Caco-2 (cell line): ENCODE results near the gene MYL12B. TPM values are rescaled to one million over a fixed set of nuclear protein-coding genes. Genes with fewer than 3 reads are reported as not detected.

Experiments used
- BruUV-seq: library from RNA; stranded (reverse); fragments of 400-500 nt; replicated peaks from 2 replicates; lab custom pipeline; 2021; lab: Mats Ljungman, UMichigan
- CTCF ChIA-PET: fragments of 300-600 bp; sonication (Branson Sonifier 250); formaldehyde crosslinking; loops from one replicate; lab custom pipeline; 2022; ENCODE audit warnings: antibody characterized with exemption; lab: Charles Lee
- POLR2A ChIA-PET: fragments of 300-600 bp; sonication (Branson Sonifier 250); formaldehyde crosslinking; loops from one replicate; lab custom pipeline; 2022; ENCODE audit warnings: antibody characterized with exemption; lab: Charles Lee
- DNase-seq, 2 experiments: peaks; one replicate each; pipeline versions ENCODE4 v3.0.0 to v3.0.0-alpha.2; 2020 to 2022
- H3K27me3 ChIP-seq: replicated peaks from 2 replicates; pipeline ENCODE4 v1.6.0; 2011; ENCODE audit warnings: low read length; ENCODE audit not compliant: control insufficient read depth, insufficient read depth
- H3K36me3 ChIP-seq: 2 replicates; pipeline ENCODE4 v1.5.1; 2011; ENCODE audit warnings: low read length; ENCODE audit not compliant: control insufficient read depth, insufficient read depth
- H3K4me1 ChIP-seq: fragments of 250-450 bp; sonication (Bioruptor Pico); 2 replicates; pipeline ENCODE4 v1.5.1; 2020; ENCODE audit warnings: mild to moderate bottlenecking
- H3K4me3 ChIP-seq: 2 replicates; pipeline ENCODE4 v1.5.1; 2011; ENCODE audit warnings: low read depth, mild to moderate bottlenecking, control low read depth, low read length
- H3K9me3 ChIP-seq: fragments of 250-450 bp; sonication (Bioruptor Pico); 2 replicates; pipeline ENCODE4 v1.5.1; 2020; ENCODE audit warnings: mild to moderate bottlenecking, moderate library complexity
- H3K27ac Mint-ChIP-seq: one replicate; pipeline ENCODE4 v1.8.0; 2022; ENCODE audit warnings: mixed read lengths; ENCODE audit not compliant: unreplicated experiment
- H3K27me3 Mint-ChIP-seq: one replicate; pipeline ENCODE4 v1.8.0; 2022; ENCODE audit warnings: mixed read lengths; ENCODE audit not compliant: insufficient read depth, unreplicated experiment
- H3K36me3 Mint-ChIP-seq: one replicate; pipeline ENCODE4 v1.8.0; 2022; ENCODE audit warnings: mild to moderate bottlenecking, mixed read lengths; ENCODE audit not compliant: insufficient read depth, unreplicated experiment
- H3K4me1 Mint-ChIP-seq: one replicate; pipeline ENCODE4 v1.8.0; 2022; ENCODE audit warnings: low read depth, mixed read lengths; ENCODE audit not compliant: unreplicated experiment
- H3K4me3 Mint-ChIP-seq: one replicate; pipeline ENCODE4 v1.8.0; 2022; ENCODE audit warnings: mild to moderate bottlenecking, moderate library complexity, mixed read lengths; ENCODE audit not compliant: unreplicated experiment
- H3K9me3 Mint-ChIP-seq: one replicate; pipeline ENCODE4 v1.8.0; 2022; ENCODE audit warnings: mixed read lengths; ENCODE audit not compliant: unreplicated experiment
- CTCF ChIP-seq, 2 experiments: fragments of 200-600 bp in 1 of 2; IDR thresholded peaks; 1 replicate in 1 of 2; 2 replicates in 1 of 2; pipeline versions ENCODE4 v1.5.1 to v1.8.0; 2011 to 2022; ENCODE audit warnings: antibody characterized with exemption in 1 of 2, control low read depth in 1 of 2, inconsistent platforms in 1 of 2, low read depth in 1 of 2, low read length in 1 of 2, mild to moderate bottlenecking in 1 of 2, moderate library complexity in 1 of 2; ENCODE audit not compliant: insufficient read depth in 1 of 2, severe bottlenecking in 1 of 2, unreplicated experiment in 1 of 2
- intact Hi-C: fragments of 100-400 bp; cut with micrococcal nuclease; formaldehyde crosslinking; loops from one replicate; pipeline ENCODE4 v1.10.0; 2022; ENCODE audit not compliant: unreplicated experiment
- total RNA-seq: library from RNA; stranded (reverse); gene quantifications from 2 replicates; pipeline ENCODE4 v1.2.3, GENCODE V29; 2022

Gene MYL12B
- total RNA-seq, 1 experiment from 2014 or later = 467 TPM

- no peaks in the 10 kb centered on the region for H3K27me3 Mint-ChIP-seq
- CTCF ChIA-PET = interaction anchor here (0.6 to 2.5 kb wide), 18 partner anchors 9 to 392 kb away, joined by 3 to 16 read pairs (median 4); no protein-coding TSS in a partner anchor
- Histone ChIP-seq H3K4me3 (peak overlapping the region; percentile 47), H3K4me1 (peaks cover 12% of the 10 kb centered on the region), H3K36me3 (no peaks in the 10 kb centered on the region), H3K27me3 (no peaks in the 10 kb centered on the region), H3K9me3 (peaks cover 7% of the 10 kb centered on the region; the same call in 1 of the 2 replicates)
- BruUV-seq = no TSS peak
- H3K9me3 Mint-ChIP-seq = peaks cover 10% of the 10 kb centered on the region
- POLR2A ChIA-PET = interaction anchor here (0.6 to 1.1 kb wide), 3 partner anchors 28 to 310 kb away, joined by 3 to 4 read pairs (median 3); no protein-coding TSS in a partner anchor
- peak; percentile 90 to 91 for TF ChIP-seq CTCF (IDR thresholded peaks at IDR 0.05; ENCODE audit: insufficient read depth in 1 of 2, low read depth in 1 of 2, low read length in 1 of 2, severe bottlenecking in 1 of 2, unreplicated experiment in 1 of 2)
- DNase-seq = peak; percentile 88 to 89
- intact Hi-C loops = loop anchor here (1.0 to 5.0 kb wide), 9 partner anchors 28 to 479 kb away; partner anchors contain the start of gene EMILIN2
- peak overlapping the region; percentile 98 for H3K27ac Mint-ChIP-seq
- H3K4me3 Mint-ChIP-seq = peak overlapping the region; percentile 78
- H3K36me3 Mint-ChIP-seq = peaks cover 39% of the 10 kb centered on the region
- H3K4me1 Mint-ChIP-seq = peaks cover 22% of the 10 kb centered on the region
Measured at GRCh38 chr18:3245853-3246634, 15.9 kb upstream of the MYL12B start.

- Mint-ChIP-seq H3K4me3 (peak overlapping the region; percentile 78), H3K27ac (peak overlapping the region; percentile 98), H3K27me3 (no peaks in the 10 kb centered on the region), H3K9me3 (peaks cover 7% of the 10 kb centered on the region), H3K4me1 (peaks cover 23% of the 10 kb centered on the region), H3K36me3 (peaks cover 39% of the 10 kb centered on the region)
- H3K4me1 ChIP-seq = peaks cover 19% of the 10 kb centered on the region
- peak overlapping the region; percentile 47 for H3K4me3 ChIP-seq
- DNase-seq = peak; percentile 31 to 46
- no peaks in the 10 kb centered on the region for H3K27me3 ChIP-seq
- ChIA-PET POLR2A (interaction anchor here (0.6 to 2.4 kb wide), 12 partner anchors 10 to 420 kb away, joined by 3 to 16 read pairs (median 4); partner anchors contain the start of gene MYL12B), CTCF (interaction anchor here (0.6 to 2.5 kb wide), 19 partner anchors 10 to 419 kb away, joined by 3 to 16 read pairs (median 4); no protein-coding TSS in a partner anchor)
- TF ChIP-seq CTCF (IDR thresholded peaks at IDR 0.05; ENCODE audit: insufficient read depth in 1 of 2, low read depth in 1 of 2, low read length in 1 of 2, severe bottlenecking in 1 of 2, unreplicated experiment in 1 of 2) = no peak
- H3K36me3 ChIP-seq = no peaks in the 10 kb centered on the region
- H3K9me3 ChIP-seq = peaks cover under 1% of the 10 kb centered on the region; the same call in 1 of the 2 replicates
- TSS peak; percentile 82 for BruUV-seq
- intact Hi-C loops = loop anchor here (1.0 to 5.0 kb wide), 11 partner anchors 15 to 479 kb away; partner anchors contain the start of gene EMILIN2
Measured at GRCh38 chr18:3246635-3247239, 15.2 kb upstream of the MYL12B start.
